Mammary epithelial cell (primary cell): Measurements from ENCODE around the gene TCFL5.

Experiments used
- CTCF ChIP-seq, 2 donors: IDR thresholded peaks in 1 of 2; conservative IDR thresholded peaks in 1 of 2; 2 replicates each; pipeline ENCODE4 v1.5.1; 2011 to 2012; ENCODE audit warnings: inconsistent platforms in 2 of 2, low read length in 2 of 2, mild to moderate bottlenecking in 2 of 2, control low read depth in 1 of 2, low read depth in 1 of 2; ENCODE audit not compliant: insufficient read depth in 1 of 2; ENCODE audit errors: extremely low read depth in 1 of 2
- EZH2 ChIP-seq: IDR thresholded peaks from 2 replicates; pipeline ENCODE4 v1.6.1; 2012; ENCODE audit warnings: low read length, inconsistent platforms, borderline replicate concordance

GRCh38 chr20:62839261-62839660 is 22.4 kb downstream of the TCFL5 start:
- TF ChIP-seq CTCF (conservative IDR thresholded peaks at IDR 0.05 in 1 of 2, IDR thresholded peaks at IDR 0.05 in 1 of 2; ENCODE audit: extremely low read depth in 1 of 2, insufficient read depth in 1 of 2, low read depth in 1 of 2, low read length in 2 of 2) (no peak), EZH2 (no peak)
